Measurements from ENCODE around the gene RXRG.

The RXRG gene

DNA sequence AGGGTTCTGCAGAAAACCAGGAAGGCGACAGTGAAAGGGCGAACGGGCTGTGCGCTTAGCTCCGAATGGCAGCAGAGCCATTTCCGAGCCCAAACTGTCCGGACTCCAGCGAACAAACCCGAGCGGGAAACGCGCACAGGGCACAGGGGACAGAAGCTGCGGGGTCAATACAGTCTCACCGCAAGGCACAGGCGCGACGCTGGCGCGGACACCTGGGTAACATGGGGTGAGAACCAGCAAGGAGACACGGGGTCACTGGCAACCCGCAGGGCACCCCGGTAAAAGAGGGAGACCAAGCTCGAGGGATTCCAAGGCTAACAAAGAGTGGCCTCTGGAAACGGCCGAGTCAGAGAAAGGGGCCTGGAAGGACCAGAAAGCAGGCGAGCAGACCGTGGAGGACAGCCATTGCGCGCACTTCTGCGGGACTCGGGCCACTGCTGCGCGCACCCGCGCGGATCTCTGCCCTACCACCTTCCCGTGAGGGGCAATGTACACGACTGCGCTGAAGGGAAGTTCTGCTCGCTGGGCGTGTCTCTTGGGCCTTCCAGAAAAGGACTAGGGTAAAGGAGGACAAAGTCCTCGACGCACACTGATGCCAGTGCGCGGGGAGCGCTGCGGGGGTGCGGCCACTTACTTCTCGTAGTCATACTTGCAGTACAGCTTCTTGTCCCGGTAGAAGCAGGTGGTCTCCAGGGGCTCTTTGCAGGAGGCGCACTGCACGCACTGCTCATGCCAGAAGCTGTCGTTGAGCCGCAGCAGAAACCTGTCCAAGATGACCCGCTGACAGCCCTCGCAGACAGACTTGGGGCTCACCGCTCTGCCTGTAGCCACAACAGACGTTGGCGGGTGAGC is 92.3 kb downstream of the RXRG start:
- Mint-ChIP-seq H3K9me3 (no peaks in the 10 kb centered on the region), H3K27ac (no peak overlapping the region), H3K4me1 (peaks cover 24% of the 10 kb centered on the region), H3K4me3 (no peak overlapping the region), H3K36me3 (no peaks in the 10 kb centered on the region)
- DNase-seq (ENCODE audit: low spot score in 2 of 2), result no peak
- no peak for ATAC-seq

- ATAC-seq, result no peak
- peaks cover 24% of the 10 kb centered on the region for H3K4me1 Mint-ChIP-seq
- H3K27ac Mint-ChIP-seq, result no peak overlapping the region
- no peaks in the 10 kb centered on the region for H3K9me3 Mint-ChIP-seq
- no peaks in the 10 kb centered on the region for H3K36me3 Mint-ChIP-seq
- H3K4me3 Mint-ChIP-seq, result no peak overlapping the region
- no peak for DNase-seq (ENCODE audit: low spot score in 2 of 2)
Observed at GRCh38 chr1:165351863-165352441, 93.0 kb downstream of the RXRG start.
